NT2/D1 (cell line): ENCODE data around the gene CNOT8.

Experiments used
- SUZ12 ChIP-seq: IDR thresholded peaks from 2 replicates; pipeline ENCODE4 v1.6.1; 2011; ENCODE audit not compliant: insufficient read length, insufficient read depth; ENCODE audit errors: extremely low read depth
- YY1 ChIP-seq: IDR thresholded peaks from 2 replicates; pipeline ENCODE4 v1.6.1; 2011; ENCODE audit not compliant: insufficient read length, insufficient read depth

DNA sequence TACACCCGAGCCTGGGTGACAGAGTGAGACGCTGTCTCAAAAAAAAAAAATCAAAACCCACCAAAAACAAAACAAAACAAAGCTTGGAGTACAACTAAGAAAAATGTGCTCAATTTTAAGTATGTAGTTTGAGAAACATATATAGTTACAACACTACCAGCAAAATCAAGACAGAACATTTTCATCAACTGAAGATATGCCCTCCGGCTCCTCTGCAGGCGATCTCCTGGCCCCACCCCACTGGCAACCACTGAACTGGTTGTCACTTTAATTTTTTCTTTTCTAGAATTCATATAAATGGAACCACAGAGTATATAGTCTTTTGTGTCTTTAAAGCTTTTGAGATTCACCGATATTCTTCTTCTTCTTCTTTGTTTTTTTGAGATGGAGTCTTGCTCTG, 35.0 kb downstream of the CNOT8 start:
- no peak for TF ChIP-seq SUZ12
- TF ChIP-seq YY1 = no peak
